ENCODE data around the gene PXYLP1.

- no peak for TF ChIP-seq EZH2phosphoT487 (IDR thresholded peaks at IDR 0.05; ENCODE audit: borderline replicate concordance, low read length)
- TF ChIP-seq, protein P1, sequence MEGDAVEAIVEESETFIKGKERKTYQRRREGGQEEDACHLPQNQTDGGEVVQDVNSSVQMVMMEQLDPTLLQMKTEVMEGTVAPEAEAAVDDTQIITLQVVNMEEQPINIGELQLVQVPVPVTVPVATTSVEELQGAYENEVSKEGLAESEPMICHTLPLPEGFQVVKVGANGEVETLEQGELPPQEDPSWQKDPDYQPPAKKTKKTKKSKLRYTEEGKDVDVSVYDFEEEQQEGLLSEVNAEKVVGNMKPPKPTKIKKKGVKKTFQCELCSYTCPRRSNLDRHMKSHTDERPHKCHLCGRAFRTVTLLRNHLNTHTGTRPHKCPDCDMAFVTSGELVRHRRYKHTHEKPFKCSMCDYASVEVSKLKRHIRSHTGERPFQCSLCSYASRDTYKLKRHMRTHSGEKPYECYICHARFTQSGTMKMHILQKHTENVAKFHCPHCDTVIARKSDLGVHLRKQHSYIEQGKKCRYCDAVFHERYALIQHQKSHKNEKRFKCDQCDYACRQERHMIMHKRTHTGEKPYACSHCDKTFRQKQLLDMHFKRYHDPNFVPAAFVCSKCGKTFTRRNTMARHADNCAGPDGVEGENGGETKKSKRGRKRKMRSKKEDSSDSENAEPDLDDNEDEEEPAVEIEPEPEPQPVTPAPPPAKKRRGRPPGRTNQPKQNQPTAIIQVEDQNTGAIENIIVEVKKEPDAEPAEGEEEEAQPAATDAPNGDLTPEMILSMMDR (IDR thresholded peaks at IDR 0.05; ENCODE audit: low read depth, low read length, poor library complexity, severe bottlenecking): no peak
Observed at GRCh38 chr3:141343865-141344271, 112.2 kb downstream of the PXYLP1 start.
